Progenitor cell of endocrine pancreas (in vitro differentiated cells): ENCODE data around the gene TMTC1. TPM values are rescaled to one million over a fixed set of nuclear protein-coding genes. Genes with fewer than 3 reads are reported as not detected.

ENCODE experiments used
- DNase-seq: peaks from one replicate; pipeline ENCODE4 v3.0.0; 2021; ENCODE audit warnings: low spot score; ENCODE audit not compliant: unreplicated experiment
- H3K27ac Mint-ChIP-seq: 2 replicates; pipeline ENCODE4 v1.8.0; 2021; ENCODE audit warnings: mild to moderate bottlenecking, moderate library complexity, mixed read lengths
- H3K27me3 Mint-ChIP-seq: 2 replicates; pipeline ENCODE4 v1.8.0; 2021; ENCODE audit warnings: mixed read lengths
- H3K36me3 Mint-ChIP-seq: 2 replicates; pipeline ENCODE4 v1.8.0; 2022; ENCODE audit warnings: mixed read lengths; ENCODE audit not compliant: insufficient read depth
- H3K4me1 Mint-ChIP-seq: 2 replicates; pipeline ENCODE4 v1.8.0; 2021; ENCODE audit warnings: low read depth, mixed read lengths
- H3K4me3 Mint-ChIP-seq: 2 replicates; pipeline ENCODE4 v1.8.0; 2021; ENCODE audit warnings: low read depth, mild to moderate bottlenecking, moderate library complexity, mixed read lengths
- H3K9me3 Mint-ChIP-seq: 2 replicates; pipeline ENCODE4 v1.8.0; 2021; ENCODE audit warnings: low read depth, mixed read lengths
- total RNA-seq: library from RNA; stranded (reverse); gene quantifications from 2 replicates; pipeline ENCODE4 v1.2.1, GENCODE V29; 2021
- TF ChIP-seq, protein P1 (sequence below): fragments of 200-600 bp; sonication (generic); IDR thresholded peaks from one replicate; pipeline ENCODE4 v1.5.0; 2021; ENCODE audit warnings: antibody characterized with exemption, mild to moderate bottlenecking; ENCODE audit not compliant: unreplicated experiment

TMTC1 gene
- total RNA-seq, 1 donor from 2014 or later = 19.2 TPM

GRCh38 chr12:29671742-29672141 is 112.0 kb downstream of the TMTC1 start:
- H3K4me3 Mint-ChIP-seq = no peak overlapping the region
- DNase-seq = no peak
- peaks cover 1% of the 10 kb centered on the region for H3K36me3 Mint-ChIP-seq
- H3K9me3 Mint-ChIP-seq = no peaks in the 10 kb centered on the region
- peak overlapping the region; percentile 3 for H3K27ac Mint-ChIP-seq
- TF ChIP-seq, protein P1, sequence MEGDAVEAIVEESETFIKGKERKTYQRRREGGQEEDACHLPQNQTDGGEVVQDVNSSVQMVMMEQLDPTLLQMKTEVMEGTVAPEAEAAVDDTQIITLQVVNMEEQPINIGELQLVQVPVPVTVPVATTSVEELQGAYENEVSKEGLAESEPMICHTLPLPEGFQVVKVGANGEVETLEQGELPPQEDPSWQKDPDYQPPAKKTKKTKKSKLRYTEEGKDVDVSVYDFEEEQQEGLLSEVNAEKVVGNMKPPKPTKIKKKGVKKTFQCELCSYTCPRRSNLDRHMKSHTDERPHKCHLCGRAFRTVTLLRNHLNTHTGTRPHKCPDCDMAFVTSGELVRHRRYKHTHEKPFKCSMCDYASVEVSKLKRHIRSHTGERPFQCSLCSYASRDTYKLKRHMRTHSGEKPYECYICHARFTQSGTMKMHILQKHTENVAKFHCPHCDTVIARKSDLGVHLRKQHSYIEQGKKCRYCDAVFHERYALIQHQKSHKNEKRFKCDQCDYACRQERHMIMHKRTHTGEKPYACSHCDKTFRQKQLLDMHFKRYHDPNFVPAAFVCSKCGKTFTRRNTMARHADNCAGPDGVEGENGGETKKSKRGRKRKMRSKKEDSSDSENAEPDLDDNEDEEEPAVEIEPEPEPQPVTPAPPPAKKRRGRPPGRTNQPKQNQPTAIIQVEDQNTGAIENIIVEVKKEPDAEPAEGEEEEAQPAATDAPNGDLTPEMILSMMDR = no peak
- no peaks in the 10 kb centered on the region for H3K27me3 Mint-ChIP-seq
- H3K4me1 Mint-ChIP-seq = no peaks in the 10 kb centered on the region

- H3K9me3 Mint-ChIP-seq = peaks cover 4% of the 10 kb centered on the region
- H3K4me3 Mint-ChIP-seq = no peak overlapping the region
- H3K27me3 Mint-ChIP-seq = no peaks in the 10 kb centered on the region
- H3K4me1 Mint-ChIP-seq = no peaks in the 10 kb centered on the region
- no peak overlapping the region for H3K27ac Mint-ChIP-seq
- peaks cover 3% of the 10 kb centered on the region for H3K36me3 Mint-ChIP-seq
- TF ChIP-seq, protein P1 = no peak
- no peak for DNase-seq
Observed at GRCh38 chr12:29667011-29667410, 116.7 kb downstream of the TMTC1 start.

GRCh38 chr12:29665107-29665506 is 118.6 kb downstream of the TMTC1 start:
- H3K27me3 Mint-ChIP-seq = no peaks in the 10 kb centered on the region
- TF ChIP-seq, protein P1 = no peak
- H3K36me3 Mint-ChIP-seq = peaks cover 3% of the 10 kb centered on the region
- no peak overlapping the region for H3K4me3 Mint-ChIP-seq
- no peak overlapping the region for H3K27ac Mint-ChIP-seq
- H3K4me1 Mint-ChIP-seq = no peaks in the 10 kb centered on the region
- no peak for DNase-seq
- H3K9me3 Mint-ChIP-seq = peaks cover 4% of the 10 kb centered on the region

DNA sequence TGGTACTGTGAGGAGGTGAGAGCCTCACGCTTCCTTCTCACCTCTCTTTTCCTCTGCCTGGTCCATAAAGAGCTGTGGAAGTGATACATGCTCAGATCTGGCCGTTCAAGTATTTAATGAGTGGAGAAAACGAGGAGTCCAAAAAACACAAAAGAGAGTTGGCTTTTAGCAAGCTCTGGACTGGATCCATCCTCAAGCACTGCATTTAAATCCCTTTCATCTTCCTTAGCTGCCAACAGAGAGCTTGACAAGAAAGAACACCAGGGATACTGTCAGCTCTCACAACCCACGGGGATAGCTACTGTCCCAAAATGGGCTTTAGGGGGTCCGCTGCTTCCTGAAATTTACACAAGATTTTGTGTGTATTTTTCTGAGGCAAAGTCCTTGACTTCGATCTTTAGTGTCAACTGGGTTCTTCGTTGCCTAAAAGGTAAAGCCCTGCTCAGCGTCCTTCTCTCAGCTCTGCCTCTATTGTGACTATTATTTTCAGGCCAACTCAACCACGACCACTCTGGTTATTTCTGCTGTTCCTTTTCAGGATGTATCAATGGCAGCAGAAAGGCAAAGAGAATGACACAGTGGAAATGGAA is 120.9 kb downstream of the TMTC1 start:
- Mint-ChIP-seq H3K4me1 (no peaks in the 10 kb centered on the region), H3K4me3 (no peak overlapping the region), H3K27me3 (no peaks in the 10 kb centered on the region), H3K9me3 (peaks cover 4% of the 10 kb centered on the region), H3K27ac (no peak overlapping the region), H3K36me3 (peaks cover 4% of the 10 kb centered on the region)
- TF ChIP-seq, protein P1 = no peak
- no peak for DNase-seq

DNA sequence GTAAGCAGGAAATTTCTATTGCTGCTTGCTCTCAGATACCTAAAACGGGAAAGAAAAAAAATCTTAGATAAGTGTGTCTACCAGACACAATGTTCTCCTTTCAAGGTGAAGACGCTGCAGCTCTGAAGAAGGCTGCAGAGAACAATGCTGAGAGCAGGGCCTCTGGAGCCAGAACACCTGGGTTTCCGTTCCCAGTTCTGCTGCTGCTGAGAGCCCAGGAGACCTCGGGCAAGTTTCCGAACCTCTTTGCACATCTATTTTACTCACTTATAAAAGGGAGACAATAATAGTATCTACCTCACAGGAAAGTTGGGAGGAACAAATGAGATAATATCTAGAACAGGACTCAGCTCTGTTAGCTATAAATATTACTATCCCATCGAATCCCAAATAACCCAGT is 122.9 kb downstream of the TMTC1 start:
- Mint-ChIP-seq H3K4me1 (no peaks in the 10 kb centered on the region), H3K27me3 (no peaks in the 10 kb centered on the region), H3K4me3 (no peak overlapping the region), H3K9me3 (peaks cover 4% of the 10 kb centered on the region), H3K27ac (no peak overlapping the region), H3K36me3 (peaks cover 5% of the 10 kb centered on the region)
- TF ChIP-seq, protein P1 = no peak
- no peak for DNase-seq
